ENCODE measurements around the gene SLC6A6.
"Not testable (repeated sequence)": the region's sequence is repeated elsewhere in the genome, so short reads cannot be mapped to it uniquely, and the experiment has no call there.

SLC6A6 gene

DNA sequence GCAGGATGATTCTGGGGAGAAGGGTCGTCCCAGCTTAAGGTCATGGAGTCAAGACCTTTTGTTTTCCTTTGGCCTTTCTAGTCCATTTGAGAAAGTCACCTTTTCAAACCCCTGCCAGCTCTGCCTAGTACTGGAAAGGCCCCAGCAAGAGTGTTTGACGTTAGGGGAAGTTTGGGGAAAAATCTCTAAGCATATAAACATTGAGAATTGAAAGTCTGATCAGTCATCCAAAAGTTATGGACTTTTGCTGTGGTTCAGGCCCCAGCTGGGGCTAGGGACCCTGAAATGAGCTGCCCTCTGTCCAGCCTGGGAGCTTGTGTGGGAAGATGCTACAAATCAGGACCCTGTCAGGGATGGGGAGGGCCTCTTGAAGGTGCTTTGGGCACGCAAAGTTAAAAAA, 21.6 kb downstream of the SLC6A6 start:
- DNase-seq = no peak

GRCh38 chr3:14424711-14425580, 22.5 kb downstream of the SLC6A6 start:
- no peak for DNase-seq

- no peak for DNase-seq
Observed at GRCh38 chr3:14425581-14426304, 23.3 kb downstream of the SLC6A6 start.

DNA sequence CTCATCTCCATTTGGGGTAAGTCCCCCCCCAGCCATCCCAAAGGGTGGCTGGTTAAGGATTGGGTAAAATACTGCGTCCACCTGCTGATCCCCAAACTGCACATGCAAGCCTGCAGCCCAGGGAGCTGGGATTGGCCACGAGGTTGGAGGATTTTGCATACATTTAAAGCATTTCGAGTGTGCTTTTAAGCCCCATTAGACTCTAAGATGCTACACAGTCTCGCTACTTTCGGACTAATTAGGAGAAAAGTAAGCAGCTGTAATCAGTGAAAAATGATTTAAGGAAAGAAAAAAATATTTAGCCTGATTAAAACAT, 23.9 kb downstream of the SLC6A6 start:
- DNase-seq = no peak

DNA sequence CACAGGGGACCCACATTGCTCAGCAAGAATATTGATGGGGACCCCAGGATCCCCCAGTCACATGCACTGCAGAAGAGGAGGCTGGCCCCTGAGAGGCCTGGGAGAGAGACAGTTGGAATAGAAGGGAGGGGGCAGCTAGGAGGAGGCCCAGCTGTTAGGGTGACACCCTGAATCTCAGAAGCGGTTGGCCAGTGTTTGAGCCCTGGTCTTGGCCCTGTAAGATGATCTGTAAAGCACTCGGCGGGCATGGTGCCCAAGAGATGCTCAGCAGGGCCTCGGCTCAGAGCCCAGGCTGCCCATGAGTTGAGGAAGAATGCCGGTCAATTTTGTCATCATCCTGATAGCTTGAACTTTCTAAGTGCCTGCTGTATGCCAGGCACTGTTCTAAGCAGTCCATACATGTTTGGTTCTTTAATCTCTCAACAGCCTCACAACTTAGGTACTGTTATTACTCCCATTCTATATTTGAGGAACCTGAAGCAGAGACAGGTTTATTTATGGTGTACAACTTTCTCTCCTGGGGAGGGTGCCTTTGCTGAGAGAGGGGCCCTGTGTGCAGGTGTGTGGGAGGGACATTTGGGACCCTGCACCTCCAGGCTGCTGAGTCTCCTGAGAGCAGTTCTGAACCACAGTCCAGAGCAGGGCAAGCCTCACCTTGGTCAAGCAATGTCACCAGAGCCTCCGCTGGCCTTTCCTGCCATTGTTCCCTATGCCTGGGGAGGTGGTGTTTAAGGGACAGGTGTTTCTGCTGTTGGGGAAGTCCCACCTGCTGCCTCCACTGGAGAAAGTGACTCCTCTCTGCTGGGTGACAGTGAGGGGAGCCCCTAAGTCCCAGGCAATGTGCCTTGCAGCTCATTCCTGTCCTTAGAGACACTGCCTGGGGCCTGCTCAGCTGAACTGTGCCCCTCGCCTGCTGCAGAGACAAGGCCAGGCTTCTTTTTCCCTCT, 26.0 kb downstream of the SLC6A6 start:
- DNase-seq = no peak

- DNase-seq = no peak
Observed at GRCh38 chr3:14429237-14429636, 26.8 kb downstream of the SLC6A6 start.

- no peak for DNase-seq
Observed at GRCh38 chr3:14429640-14430039, 27.2 kb downstream of the SLC6A6 start.

GRCh38 chr3:14430053-14430452, 27.6 kb downstream of the SLC6A6 start:
- DNase-seq = no peak

DNA sequence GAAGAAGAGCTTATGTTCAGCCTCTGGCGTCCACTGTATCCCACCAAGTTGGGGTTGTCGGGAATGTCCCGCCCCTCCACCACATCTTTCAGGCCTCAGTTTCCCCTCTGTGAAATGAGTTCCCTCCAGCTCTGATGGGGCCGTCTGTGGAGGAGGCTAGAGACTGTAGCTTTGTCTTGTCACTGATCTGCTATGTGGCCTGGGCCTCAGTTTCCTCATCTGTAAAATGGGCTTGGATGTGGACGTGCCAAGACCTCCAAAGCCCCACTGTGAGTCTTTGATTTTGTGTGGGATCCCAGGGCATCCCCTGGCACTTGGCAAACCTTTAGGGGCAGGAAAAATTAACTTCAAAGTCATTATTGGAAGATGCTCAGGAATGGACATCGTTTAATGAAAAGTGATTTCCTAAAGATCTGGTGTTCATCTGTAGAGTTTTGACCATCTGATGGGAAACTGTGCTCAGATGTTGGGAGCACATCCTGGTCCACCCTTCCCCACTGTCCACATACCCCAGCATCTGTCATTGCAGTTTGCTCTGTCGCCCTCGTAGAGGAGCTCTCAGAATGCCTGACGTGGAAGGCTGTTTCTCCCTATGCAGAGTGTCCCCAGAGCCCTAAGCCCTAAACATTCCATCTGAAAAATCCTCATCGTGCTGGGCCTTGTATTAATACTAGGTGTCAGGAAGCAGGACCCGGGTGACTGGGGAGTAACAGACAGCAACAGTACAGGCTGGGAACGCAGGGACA, 28.5 kb downstream of the SLC6A6 start:
- no peak for DNase-seq

- DNase-seq = no peak
Observed at GRCh38 chr3:14431452-14431916, 29.1 kb downstream of the SLC6A6 start.

DNA sequence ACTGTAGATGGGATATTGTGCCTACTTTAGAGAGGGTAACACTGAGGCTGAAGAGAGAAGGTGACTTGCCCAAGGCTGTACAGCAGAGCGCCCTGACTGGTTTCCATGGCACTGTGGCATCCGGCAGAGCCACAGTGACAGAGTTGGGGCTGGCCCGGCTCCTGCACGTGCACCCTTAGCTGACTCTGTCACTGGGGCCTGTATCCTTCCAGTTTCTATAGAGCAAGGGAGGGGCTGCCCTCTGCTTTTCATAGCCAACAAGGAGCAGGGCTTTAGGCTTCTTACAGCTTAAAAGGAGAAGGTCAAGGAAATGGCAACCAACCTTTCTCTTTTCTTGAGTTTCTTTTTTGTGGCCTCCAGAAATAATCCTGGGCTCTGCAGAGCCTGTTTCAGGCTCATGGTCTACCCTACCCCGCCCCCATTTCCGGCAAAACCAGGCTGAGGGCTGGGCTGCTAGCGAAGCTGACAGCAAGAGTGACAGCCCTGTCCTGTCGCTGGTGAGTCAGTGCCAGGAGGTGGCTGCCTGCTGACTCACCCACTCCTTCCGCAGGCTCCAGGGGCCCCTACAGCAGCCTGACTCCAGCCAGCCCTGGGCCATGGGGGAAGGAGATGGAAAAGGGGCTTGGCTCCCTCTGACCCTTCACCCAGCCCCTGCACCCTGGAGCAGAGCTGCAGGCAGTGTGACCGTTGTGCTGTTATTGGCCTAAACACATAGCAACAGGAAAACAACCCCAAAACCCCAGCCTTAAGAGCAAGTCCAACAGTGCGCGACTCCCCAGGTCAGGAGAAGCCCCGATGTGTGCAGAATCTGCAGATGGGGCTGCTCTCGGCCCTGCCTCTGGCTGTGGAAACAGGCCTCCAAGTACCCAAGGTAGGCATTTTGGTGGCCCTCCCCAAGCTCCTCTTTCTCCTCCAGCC, 29.8 kb downstream of the SLC6A6 start:
- no peak for DNase-seq

DNA sequence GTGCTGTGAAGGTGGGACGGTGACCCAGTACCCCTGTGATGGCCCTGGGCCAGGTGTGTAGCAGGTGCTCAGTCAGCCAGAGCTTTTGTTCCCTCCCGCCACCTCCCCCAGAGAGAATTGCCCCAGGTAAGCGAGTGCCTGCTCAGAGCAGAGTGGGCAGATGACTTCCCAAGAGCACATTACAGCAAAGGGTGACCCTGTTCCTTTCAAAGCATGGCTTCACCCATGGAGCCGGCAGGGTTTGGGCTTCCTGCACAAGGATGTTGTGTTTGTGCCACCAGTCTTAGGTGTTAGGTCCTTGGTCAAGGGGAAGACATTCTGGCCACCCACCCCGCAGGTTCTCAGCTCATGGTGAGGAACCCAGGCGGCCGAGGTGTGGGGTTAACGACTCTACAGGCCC, 30.7 kb downstream of the SLC6A6 start:
- no peak for DNase-seq

- DNase-seq = no peak
Observed at GRCh38 chr3:14434126-14434497, 31.7 kb downstream of the SLC6A6 start.

GRCh38 chr3:14434498-14435151, 32.2 kb downstream of the SLC6A6 start:
- DNase-seq = no peak

DNA sequence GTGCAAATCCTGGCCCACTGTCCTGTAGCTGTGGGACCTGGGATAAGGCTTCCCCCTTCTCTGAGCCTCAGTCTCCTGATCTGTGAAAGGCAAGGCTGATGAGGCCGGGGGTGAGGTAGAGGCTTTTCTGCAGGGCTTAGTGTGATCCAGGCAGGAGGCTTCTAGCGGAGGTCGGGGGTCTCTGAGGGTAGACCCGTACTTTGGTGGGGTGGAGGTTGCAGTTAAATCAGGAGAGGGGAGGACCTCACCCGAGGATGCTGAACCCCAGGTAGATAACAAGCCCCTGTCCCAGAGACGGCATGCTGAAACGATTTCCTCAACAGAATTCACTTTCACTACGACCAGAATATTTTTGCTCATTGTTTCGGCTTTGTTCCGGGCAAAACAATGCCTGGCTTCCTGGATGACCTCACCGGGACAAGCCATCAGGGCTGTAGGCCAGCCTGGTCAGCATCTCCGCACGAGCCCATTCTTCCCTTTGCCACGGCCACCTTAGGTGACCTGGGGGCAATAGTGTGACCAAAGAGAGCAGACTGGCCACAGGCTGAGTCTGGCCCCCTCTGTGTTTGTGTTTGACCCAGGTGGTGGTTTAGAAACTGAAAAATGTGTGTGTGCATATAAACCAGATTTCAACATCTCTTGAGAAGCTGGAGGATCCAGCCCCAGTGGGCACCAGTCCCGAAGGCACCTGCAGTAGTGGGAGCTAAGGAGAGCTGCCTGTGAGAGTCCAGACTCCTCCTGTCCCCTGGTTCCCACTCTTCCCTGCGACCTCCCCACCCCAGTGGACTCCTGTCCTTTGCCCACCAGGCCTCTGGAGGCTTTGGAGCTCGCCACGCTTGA, 33.0 kb downstream of the SLC6A6 start:
- no peak for DNase-seq

DNA sequence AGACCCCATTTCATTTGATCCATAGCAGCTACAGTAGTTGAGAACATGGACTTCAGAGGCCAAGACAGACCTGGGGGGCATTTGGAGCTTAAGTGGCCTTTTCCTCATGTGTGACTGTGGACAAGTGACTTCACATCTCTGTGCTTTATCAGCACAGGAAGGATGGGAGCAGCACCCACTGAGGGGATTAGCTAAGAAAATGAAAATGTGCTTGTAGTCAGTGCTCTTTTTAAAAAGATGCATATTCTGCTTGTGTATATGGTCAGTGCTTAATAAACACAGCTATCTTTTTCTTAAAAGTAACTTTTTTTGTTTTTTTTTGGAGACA, 34.5 kb downstream of the SLC6A6 start:
- no peak for DNase-seq

- DNase-seq = not testable (repeated sequence)
Observed at GRCh38 chr3:14437705-14438104, 35.3 kb downstream of the SLC6A6 start.

DNA sequence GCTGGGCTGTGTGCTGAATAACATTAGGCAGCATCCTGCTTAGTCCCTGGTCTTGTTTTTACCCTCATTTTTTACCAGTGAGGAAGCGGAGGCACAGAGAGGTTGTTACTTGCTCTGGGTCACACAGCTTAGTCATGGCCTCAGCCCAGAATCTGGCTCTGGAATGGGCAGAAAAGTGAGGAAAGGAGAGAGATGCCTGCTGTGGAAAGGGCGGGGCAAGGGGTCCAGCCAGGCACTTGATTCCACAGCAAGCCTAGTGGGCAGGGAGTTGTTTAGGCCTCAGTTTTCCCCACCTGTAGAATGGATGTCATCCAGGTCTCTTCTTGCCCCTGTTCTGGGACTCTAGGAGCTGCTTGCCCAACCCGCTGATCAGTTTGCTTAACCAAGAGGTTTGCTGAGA, 35.9 kb downstream of the SLC6A6 start:
- no peak for DNase-seq

DNA sequence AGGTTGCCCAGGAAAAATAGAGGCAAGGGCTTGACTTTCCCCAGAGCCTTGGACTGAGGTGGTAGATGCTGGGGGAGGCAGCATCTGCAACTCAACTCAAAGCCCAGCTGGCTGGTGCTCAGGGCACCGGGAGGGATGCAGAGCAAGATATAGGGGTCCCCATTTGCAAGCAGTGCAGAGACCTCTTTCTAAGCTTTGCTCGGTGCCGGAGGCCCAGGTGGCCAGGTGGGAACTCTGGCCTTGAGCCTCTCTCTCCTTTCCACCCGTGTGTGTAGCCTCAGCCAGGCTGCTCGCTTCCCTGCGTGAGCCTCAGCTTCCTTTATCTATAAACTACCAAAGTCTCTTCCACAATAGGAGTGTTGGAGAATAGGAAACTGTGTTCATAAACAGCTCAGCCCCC, 36.5 kb downstream of the SLC6A6 start:
- DNase-seq = no peak
